Measurements from ENCODE around the gene ZNF219. TPM values are rescaled to one million over a fixed set of nuclear protein-coding genes. Genes with fewer than 3 reads are reported as not detected.

The ZNF219 gene
- total and polyA plus RNA-seq, 2 of the 13 experiments (the other 11 are each of a cell fraction or from before 2014, with no cell fraction given), result 34.5 to 36.6 TPM

DNA sequence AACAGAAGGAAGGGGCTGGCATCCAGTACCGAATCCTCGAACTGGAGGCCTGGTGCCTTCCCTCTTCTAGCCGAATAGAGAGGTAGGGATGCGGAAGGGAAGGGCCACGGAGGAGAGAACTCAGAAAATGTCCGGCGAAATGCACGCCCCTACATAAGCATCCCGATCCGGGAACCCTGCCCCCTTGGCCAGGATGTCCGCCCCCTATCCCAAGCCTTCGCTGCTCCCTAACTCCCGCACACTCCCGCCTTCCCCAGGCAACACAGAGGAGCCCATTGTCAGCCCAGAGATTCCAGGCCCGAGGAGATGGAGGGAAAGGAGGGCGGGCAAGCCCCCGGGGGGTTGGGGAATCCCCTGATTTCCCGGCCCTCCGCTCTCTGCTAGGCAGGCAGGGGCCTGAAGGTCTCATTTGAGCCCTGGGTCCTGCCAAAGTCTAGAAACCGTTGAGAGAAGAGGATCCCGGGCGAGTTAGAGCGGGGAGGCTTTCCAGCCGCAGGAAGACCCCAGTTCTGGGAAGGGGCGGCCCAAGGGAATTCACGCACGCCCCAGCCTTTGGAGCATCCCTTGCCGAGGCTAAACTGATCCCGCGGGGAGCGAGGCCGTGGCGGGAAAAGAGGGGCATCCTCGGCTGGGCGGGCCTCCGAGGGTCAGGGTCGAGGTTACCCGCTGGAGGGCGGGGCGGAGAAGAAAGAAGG lies 28.9 kb downstream of the ZNF219 start (continued):
- TF ChIP-seq, protein P1, sequence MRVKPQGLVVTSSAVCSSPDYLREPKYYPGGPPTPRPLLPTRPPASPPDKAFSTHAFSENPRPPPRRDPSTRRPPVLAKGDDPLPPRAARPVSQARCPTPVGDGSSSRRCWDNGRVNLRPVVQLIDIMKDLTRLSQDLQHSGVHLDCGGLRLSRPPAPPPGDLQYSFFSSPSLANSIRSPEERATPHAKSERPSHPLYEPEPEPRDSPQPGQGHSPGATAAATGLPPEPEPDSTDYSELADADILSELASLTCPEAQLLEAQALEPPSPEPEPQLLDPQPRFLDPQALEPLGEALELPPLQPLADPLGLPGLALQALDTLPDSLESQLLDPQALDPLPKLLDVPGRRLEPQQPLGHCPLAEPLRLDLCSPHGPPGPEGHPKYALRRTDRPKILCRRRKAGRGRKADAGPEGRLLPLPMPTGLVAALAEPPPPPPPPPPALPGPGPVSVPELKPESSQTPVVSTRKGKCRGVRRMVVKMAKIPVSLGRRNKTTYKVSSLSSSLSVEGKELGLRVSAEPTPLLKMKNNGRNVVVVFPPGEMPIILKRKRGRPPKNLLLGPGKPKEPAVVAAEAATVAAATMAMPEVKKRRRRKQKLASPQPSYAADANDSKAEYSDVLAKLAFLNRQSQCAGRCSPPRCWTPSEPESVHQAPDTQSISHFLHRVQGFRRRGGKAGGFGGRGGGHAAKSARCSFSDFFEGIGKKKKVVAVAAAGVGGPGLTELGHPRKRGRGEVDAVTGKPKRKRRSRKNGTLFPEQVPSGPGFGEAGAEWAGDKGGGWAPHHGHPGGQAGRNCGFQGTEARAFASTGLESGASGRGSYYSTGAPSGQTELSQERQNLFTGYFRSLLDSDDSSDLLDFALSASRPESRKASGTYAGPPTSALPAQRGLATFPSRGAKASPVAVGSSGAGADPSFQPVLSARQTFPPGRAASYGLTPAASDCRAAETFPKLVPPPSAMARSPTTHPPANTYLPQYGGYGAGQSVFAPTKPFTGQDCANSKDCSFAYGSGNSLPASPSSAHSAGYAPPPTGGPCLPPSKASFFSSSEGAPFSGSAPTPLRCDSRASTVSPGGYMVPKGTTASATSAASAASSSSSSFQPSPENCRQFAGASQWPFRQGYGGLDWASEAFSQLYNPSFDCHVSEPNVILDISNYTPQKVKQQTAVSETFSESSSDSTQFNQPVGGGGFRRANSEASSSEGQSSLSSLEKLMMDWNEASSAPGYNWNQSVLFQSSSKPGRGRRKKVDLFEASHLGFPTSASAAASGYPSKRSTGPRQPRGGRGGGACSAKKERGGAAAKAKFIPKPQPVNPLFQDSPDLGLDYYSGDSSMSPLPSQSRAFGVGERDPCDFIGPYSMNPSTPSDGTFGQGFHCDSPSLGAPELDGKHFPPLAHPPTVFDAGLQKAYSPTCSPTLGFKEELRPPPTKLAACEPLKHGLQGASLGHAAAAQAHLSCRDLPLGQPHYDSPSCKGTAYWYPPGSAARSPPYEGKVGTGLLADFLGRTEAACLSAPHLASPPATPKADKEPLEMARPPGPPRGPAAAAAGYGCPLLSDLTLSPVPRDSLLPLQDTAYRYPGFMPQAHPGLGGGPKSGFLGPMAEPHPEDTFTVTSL (CRISPR knock-in tag; IDR thresholded peaks at IDR 0.05; ENCODE audit: borderline replicate concordance), result peak; percentile 55; the same call in 1 of the 2 replicates
- TF ChIP-seq, protein P2, sequence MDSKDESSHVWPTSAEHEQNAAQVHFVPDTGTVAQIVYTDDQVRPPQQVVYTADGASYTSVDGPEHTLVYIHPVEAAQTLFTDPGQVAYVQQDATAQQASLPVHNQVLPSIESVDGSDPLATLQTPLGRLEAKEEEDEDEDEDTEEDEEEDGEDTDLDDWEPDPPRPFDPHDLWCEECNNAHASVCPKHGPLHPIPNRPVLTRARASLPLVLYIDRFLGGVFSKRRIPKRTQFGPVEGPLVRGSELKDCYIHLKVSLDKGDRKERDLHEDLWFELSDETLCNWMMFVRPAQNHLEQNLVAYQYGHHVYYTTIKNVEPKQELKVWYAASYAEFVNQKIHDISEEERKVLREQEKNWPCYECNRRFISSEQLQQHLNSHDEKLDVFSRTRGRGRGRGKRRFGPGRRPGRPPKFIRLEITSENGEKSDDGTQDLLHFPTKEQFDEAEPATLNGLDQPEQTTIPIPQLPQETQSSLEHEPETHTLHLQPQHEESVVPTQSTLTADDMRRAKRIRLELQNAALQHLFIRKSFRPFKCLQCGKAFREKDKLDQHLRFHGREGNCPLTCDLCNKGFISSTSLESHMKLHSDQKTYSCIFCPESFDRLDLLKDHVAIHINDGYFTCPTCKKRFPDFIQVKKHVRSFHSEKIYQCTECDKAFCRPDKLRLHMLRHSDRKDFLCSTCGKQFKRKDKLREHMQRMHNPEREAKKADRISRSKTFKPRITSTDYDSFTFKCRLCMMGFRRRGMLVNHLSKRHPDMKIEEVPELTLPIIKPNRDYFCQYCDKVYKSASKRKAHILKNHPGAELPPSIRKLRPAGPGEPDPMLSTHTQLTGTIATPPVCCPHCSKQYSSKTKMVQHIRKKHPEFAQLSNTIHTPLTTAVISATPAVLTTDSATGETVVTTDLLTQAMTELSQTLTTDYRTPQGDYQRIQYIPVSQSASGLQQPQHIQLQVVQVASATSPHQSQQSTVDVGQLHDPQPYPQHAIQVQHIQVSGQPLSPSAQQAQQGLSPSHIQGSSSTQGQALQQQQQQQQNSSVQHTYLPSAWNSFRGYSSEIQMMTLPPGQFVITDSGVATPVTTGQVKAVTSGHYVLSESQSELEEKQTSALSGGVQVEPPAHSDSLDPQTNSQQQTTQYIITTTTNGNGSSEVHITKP (CRISPR knock-in tag; IDR thresholded peaks at IDR 0.05; ENCODE audit: low read depth), result no peak
- no peak for TF ChIP-seq ARHGAP35 (CRISPR knock-in tag; IDR thresholded peaks at IDR 0.05; ENCODE audit: borderline replicate concordance)
- TF ChIP-seq, protein P3, sequence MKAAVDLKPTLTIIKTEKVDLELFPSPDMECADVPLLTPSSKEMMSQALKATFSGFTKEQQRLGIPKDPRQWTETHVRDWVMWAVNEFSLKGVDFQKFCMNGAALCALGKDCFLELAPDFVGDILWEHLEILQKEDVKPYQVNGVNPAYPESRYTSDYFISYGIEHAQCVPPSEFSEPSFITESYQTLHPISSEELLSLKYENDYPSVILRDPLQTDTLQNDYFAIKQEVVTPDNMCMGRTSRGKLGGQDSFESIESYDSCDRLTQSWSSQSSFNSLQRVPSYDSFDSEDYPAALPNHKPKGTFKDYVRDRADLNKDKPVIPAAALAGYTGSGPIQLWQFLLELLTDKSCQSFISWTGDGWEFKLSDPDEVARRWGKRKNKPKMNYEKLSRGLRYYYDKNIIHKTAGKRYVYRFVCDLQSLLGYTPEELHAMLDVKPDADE (CRISPR knock-in tag; IDR thresholded peaks at IDR 0.05), result no peak
- TF ChIP-seq SIX1 (CRISPR knock-in tag; IDR thresholded peaks at IDR 0.05; ENCODE audit: borderline replicate concordance), result no peak
- TF ChIP-seq HMG20B (CRISPR knock-in tag; conservative IDR thresholded peaks at IDR 0.05), result no peak
- peak; percentile 80; the same call in 1 of the 2 replicates for TF ChIP-seq ZFP41 (CRISPR knock-in tag; IDR thresholded peaks at IDR 0.05; ENCODE audit: borderline replicate concordance)
- peak; percentile 50 for TF ChIP-seq HNF4A (CRISPR knock-in tag; IDR thresholded peaks at IDR 0.05)
- no peak; the same call in 1 of the 2 replicates for TF ChIP-seq NFKBIZ (CRISPR knock-in tag; IDR thresholded peaks at IDR 0.05)
- TF ChIP-seq, protein P4, sequence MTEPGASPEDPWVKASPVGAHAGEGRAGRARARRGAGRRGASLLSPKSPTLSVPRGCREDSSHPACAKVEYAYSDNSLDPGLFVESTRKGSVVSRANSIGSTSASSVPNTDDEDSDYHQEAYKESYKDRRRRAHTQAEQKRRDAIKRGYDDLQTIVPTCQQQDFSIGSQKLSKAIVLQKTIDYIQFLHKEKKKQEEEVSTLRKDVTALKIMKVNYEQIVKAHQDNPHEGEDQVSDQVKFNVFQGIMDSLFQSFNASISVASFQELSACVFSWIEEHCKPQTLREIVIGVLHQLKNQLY (CRISPR knock-in tag; IDR thresholded peaks at IDR 0.05), result no peak
- TF ChIP-seq NR2F2 (IDR thresholded peaks at IDR 0.05; ENCODE audit: borderline replicate concordance, low read depth), result peak; percentile 54; the same call in 1 of the 2 replicates
- TF ChIP-seq KLF11 (CRISPR knock-in tag; IDR thresholded peaks at IDR 0.05), result no peak
- TF ChIP-seq SOX13 (IDR thresholded peaks at IDR 0.05), result no peak
- peak in 1 of 2 experiments; percentile 9; a peak in 1 of 4 replicates for TF ChIP-seq SOX13 (CRISPR knock-in tag; conservative IDR thresholded peaks at IDR 0.05 in 1 of 2, IDR thresholded peaks at IDR 0.05 in 1 of 2)
- 0 out of 2 replicates have a peak, but pooled peaks have one; percentile 34 for TF ChIP-seq KMT2B (CRISPR knock-in tag; IDR thresholded peaks at IDR 0.05)
- TF ChIP-seq CBX5 (CRISPR knock-in tag; IDR thresholded peaks at IDR 0.05; ENCODE audit: borderline replicate concordance), result no peak
- no peak for TF ChIP-seq ZBTB42 (CRISPR knock-in tag; IDR thresholded peaks at IDR 0.05)
- TF ChIP-seq MATR3 (CRISPR knock-in tag; IDR thresholded peaks at IDR 0.05), result no peak

All from HepG2 (cell line).